Esophagus squamous epithelium (tissue), 4 donors: Measurements from ENCODE around the gene BIN1.

Source experiments
- CTCF ChIP-seq, 6 experiments: fragments of 450-650 bp in 4 of 6; fragments of 200-600 bp in 2 of 6; sonication (generic) in 2 of 6; IDR thresholded peaks; one replicate each; pipeline ENCODE4 v1.5.1; 2016 to 2019; ENCODE audit warnings: antibody characterized with exemption in 6 of 6, mild to moderate bottlenecking in 4 of 6, moderate library complexity in 4 of 6
- POLR2A ChIP-seq, 4 donors: fragments of 450-650 bp; IDR thresholded peaks; one replicate each; pipeline ENCODE4 v1.6.1; 2017; ENCODE audit warnings: antibody characterized with exemption in 4 of 4, mild to moderate bottlenecking in 4 of 4, moderate library complexity in 3 of 4

DNA sequence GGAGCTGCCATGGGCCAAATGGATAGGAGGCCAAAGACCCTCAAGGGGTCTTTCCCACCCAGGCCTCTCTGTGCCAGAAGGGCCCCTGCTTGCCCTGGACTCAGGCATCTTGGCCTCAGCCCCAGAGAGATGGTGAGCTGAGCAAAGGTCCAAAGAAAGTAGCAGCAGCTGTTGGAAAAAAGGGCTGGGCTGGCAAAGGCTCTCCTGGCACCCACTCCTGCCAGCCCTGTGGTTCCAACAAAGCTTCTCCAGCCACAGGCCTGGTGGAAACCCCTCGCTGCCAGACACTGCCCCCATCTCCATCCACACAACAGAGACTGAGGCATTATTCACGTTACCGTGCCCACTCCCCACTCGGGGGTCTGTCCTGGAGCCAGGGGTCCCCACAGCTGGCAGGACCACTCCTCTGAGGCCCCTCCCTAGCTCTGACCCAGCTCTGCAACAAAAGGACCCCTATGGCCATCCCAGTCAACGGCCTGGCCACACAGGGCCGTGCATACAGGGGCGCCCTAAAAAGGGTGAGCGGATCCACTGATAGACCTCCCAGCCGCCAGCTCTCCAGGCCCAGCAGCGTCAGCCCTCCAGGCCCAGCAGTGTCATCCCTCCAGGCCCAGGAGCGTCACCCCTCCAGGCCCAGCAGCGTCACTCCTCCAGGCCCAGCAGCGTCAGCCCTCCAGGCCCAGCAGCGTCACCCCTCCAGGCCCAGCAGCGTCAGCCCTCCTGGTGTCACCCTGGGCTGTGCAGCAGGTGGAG lies 10.1 kb downstream of the BIN1 start:
- TF ChIP-seq POLR2A (IDR thresholded peaks at IDR 0.05): no peak
- TF ChIP-seq CTCF (IDR thresholded peaks at IDR 0.05): no peak
